ENCODE data around the gene PRKD2. TPM values are rescaled to one million over a fixed set of nuclear protein-coding genes. Genes with fewer than 3 reads are reported as not detected.

PRKD2 gene
- total RNA-seq, 1 experiment from 2014 or later, result 98.3 TPM

GRCh38 chr19:46626446-46626845 lies 90.5 kb downstream of the PRKD2 start:
- no peak for DNase-seq
- Mint-ChIP-seq H3K27me3 (ENCODE audit: unreplicated experiment) (peaks cover 66% of the 10 kb centered on the region), H3K36me3 (ENCODE audit: insufficient read depth, unreplicated experiment) (peaks cover 6% of the 10 kb centered on the region), H3K9me3 (ENCODE audit: low read depth, unreplicated experiment) (no peaks in the 10 kb centered on the region), H3K27ac (ENCODE audit: unreplicated experiment) (no peak overlapping the region), H3K4me3 (ENCODE audit: low read depth, unreplicated experiment) (no peak overlapping the region), H3K4me1 (ENCODE audit: low read depth, unreplicated experiment) (no peaks in the 10 kb centered on the region)
- CTCF ChIA-PET, result interaction anchor here (1.7 kb wide), 1 partner anchor 10 kb away, joined by 6 read pairs; no protein-coding TSS in a partner anchor
- no peak for TF ChIP-seq CTCF (IDR thresholded peaks at IDR 0.05; ENCODE audit: unreplicated experiment)
- intact Hi-C loops (cut with micrococcal nuclease; ENCODE audit: unreplicated experiment), result no loop called here
- BruUV-seq (replicated peaks), result no TSS peak

- Mint-ChIP-seq H3K4me3 (ENCODE audit: low read depth, unreplicated experiment) (no peak overlapping the region), H3K9me3 (ENCODE audit: low read depth, unreplicated experiment) (no peaks in the 10 kb centered on the region), H3K4me1 (ENCODE audit: low read depth, unreplicated experiment) (no peaks in the 10 kb centered on the region), H3K27ac (ENCODE audit: unreplicated experiment) (no peak overlapping the region), H3K27me3 (ENCODE audit: unreplicated experiment) (peaks cover 66% of the 10 kb centered on the region), H3K36me3 (ENCODE audit: insufficient read depth, unreplicated experiment) (peaks cover 6% of the 10 kb centered on the region)
- CTCF ChIA-PET, result interaction anchor here (1.1 to 1.7 kb wide), 2 partner anchors 9 to 35 kb away, joined by 6 to 8 read pairs; partner anchors contain the start of gene DACT3
- no TSS peak for BruUV-seq (replicated peaks)
- no peak for DNase-seq
- intact Hi-C loops (cut with micrococcal nuclease; ENCODE audit: unreplicated experiment), result no loop called here
- no peak for TF ChIP-seq CTCF (IDR thresholded peaks at IDR 0.05; ENCODE audit: unreplicated experiment)
Measured at GRCh38 chr19:46625731-46626130, 91.2 kb downstream of the PRKD2 start.

GRCh38 chr19:46624958-46625661 lies 91.8 kb downstream of the PRKD2 start, which contains the start of gene PTGIR:
Gene PTGIR (minus strand): TSS chr19:46625089. CDS start chr19:46624225, 864 bp downstream.
- H3K4me3 Mint-ChIP-seq (ENCODE audit: low read depth, unreplicated experiment), result no peak within 1 kb of the TSS
- no TSS peak for BruUV-seq (replicated peaks)
- CTCF ChIA-PET, result interaction anchor here (1.1 to 1.7 kb wide), 2 partner anchors 8 to 36 kb away, joined by 6 to 8 read pairs; partner anchors contain the start of gene DACT3
- intact Hi-C loops (cut with micrococcal nuclease; ENCODE audit: unreplicated experiment), result no loop called here
- TF ChIP-seq CTCF (IDR thresholded peaks at IDR 0.05; ENCODE audit: unreplicated experiment), result no peak
- DNase-seq, result no peak
- H3K36me3 Mint-ChIP-seq (ENCODE audit: insufficient read depth, unreplicated experiment), result peaks cover 6% of the 10 kb centered on the region
- no peaks in the 10 kb centered on the region for H3K4me1 Mint-ChIP-seq (ENCODE audit: low read depth, unreplicated experiment)
- peaks cover 66% of the 10 kb centered on the region for H3K27me3 Mint-ChIP-seq (ENCODE audit: unreplicated experiment)
- H3K9me3 Mint-ChIP-seq (ENCODE audit: low read depth, unreplicated experiment), result no peaks in the 10 kb centered on the region
- H3K27ac Mint-ChIP-seq (ENCODE audit: unreplicated experiment), result no peak within 1 kb of the TSS

Small RNAs within 50 kb of the gene (microRNA-seq; reads per million reads assigned to microRNA genes)
- 4.9 reads per million, percentile 14 among the genes with 10 or more reads in this experiment for gene MIR320E

Other genes with a start within 250 kb of the PRKD2 start
- gene PNMA8A, start 245.6 kb downstream of the PRKD2 start, total RNA-seq (2022), result 0.49 and 0.61 TPM in 2 replicates
- gene PNMA8B, start 221.2 kb downstream of the PRKD2 start, total RNA-seq (2022), result not detected in 2 replicates
- 182 and 220 TPM in 2 replicates for gene CALM3, start 115.8 kb downstream of the PRKD2 start, total RNA-seq (2022)
- not detected in 2 replicates for gene PTGIR, start 92.0 kb downstream of the PRKD2 start, total RNA-seq (2022)
- not detected in 2 replicates for gene GNG8, start 80.9 kb downstream of the PRKD2 start, total RNA-seq (2022)
- gene DACT3, start 55.9 kb downstream of the PRKD2 start, total RNA-seq (2022), result not detected in 2 replicates
- gene FKRP, start 28.9 kb upstream of the PRKD2 start, total RNA-seq (2022), result 33.7 and 35.0 TPM in 2 replicates
- 149 and 151 TPM in 2 replicates for gene STRN4, start 29.3 kb upstream of the PRKD2 start, total RNA-seq (2022)
- 237 and 250 TPM in 2 replicates for gene SLC1A5, start 71.5 kb upstream of the PRKD2 start, total RNA-seq (2022)
- gene AP2S1, start 133.7 kb upstream of the PRKD2 start, total RNA-seq (2022), result 180 and 184 TPM in 2 replicates
- gene ARHGAP35, start 143.9 kb upstream of the PRKD2 start, total RNA-seq (2022), result 84.8 and 87.8 TPM in 2 replicates

Data from Calu3 (cell line).